Stimulated activated CD4-positive, alpha-beta T cell treated with anti-CD3 and anti-CD28 coated beads, Interleukin-4, amount 100 ng/mL, for 4 hours (primary cell): ENCODE measurements around the gene SLX9.

Source experiments
- DNase-seq, 2 experiments: peaks; one replicate each; pipeline ENCODE4 v3.0.0-alpha.2; 2020

The SLX9 gene, protein sequence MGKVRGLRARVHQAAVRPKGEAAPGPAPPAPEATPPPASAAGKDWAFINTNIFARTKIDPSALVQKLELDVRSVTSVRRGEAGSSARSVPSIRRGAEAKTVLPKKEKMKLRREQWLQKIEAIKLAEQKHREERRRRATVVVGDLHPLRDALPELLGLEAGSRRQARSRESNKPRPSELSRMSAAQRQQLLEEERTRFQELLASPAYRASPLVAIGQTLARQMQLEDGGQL

DNA sequence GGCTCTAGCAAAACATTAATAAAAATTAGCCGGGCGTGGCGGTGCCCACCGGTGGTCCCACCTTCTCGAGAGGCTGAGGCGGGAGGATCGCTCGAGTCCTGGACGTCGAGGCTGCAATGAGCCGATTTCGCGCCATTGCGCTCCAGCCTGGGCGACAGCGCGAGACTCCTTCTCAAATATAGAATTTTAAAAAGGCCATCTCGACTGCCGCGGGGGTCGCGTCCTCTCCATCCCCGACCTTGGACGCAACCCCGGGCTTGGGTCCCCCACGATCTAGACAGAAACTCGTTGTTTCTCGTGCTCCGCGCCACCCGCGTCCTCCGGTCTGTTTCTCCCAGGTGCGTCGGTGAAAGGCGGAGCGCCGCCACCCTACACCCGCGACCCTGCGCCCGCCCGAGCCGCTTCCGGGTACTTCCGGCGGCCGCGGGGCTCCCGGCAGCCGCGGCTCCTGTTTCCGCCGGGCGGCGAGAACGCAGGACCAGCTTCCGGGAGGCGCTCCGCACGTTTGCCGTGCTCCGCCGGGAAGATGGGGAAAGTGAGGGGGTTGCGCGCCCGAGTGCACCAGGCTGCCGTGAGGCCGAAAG, at the start of gene SLX9:
Gene SLX9 (plus strand): TSS at position 498 of the 584 bp plus-strand sequence. CDS start 29 bp downstream, at position 527.
- DNase-seq = peak; percentile 77 to 83

DNA sequence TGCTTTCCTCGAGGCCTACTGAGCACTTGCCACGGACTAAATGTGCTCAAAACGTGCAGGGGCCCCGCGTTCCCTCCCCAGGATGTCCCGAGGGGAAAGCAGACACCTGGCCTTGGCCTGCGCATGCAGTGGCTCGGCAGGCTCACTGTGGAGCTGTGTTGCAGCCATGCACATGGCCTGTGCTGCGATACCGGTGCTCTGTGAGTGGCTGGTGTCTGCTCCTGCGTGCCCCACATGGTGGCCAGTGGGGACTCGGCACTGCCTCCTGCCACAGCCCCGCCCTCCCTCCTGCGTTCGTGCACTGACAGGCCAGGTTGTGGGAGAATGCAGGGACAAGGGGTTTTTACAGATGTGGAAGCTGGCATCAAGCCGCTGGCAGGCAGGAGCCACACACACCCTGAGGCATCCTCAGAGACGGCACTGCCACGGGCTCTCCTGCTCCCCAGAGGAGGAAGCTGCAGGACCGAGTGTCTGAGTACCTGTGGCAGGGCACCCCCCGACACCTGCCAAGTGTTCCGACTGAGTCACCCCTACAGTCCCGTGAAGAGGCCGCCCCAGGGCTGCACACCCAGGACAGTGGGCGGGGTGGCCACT, 49.4 kb upstream of the SLX9 start:
- DNase-seq = no peak

- DNase-seq = no peak
Observed at GRCh38 chr21:44890961-44891541, 48.8 kb upstream of the SLX9 start.

- DNase-seq = no peak
Observed at GRCh38 chr21:44891631-44892031, 48.2 kb upstream of the SLX9 start.

- DNase-seq = no peak
Observed at GRCh38 chr21:44892095-44892494, 47.7 kb upstream of the SLX9 start.

DNA sequence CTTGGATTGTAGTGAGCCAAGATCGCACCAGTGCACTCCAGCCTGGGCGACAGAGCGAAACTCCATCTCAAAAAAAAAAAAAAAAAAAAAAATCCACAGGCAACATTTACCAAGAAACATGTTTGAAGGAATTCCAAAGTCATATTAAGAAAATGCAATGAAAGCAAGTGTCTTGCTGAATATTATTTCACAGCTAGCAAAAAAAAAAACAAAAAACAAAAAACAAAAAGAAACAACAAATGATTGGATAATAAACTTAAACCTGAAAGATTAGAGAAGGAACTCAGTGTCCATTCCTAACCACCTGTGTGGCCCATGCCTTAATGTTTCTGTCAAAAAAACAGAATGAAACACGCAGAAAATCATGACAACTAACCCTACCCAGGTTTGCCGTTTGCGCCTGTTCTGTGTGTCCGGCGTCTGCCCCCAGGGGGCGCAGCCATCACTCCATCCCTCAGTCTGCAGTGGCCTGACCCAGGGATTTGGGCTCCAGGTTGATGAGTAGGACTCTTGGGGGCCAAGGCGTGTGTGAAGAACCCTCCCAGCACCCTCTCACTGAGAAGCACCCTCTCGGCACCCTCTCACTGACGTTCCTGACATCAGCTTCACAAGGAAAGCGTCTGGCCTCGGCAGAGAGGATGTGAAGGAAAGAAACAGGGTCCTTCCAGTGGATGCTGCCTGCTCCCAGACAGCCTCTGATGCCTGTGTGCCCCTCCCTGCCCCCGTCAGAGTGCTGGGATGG, 47.1 kb upstream of the SLX9 start:
- peak; percentile 74 to 76 for DNase-seq

GRCh38 chr21:44893278-44893556, 46.6 kb upstream of the SLX9 start:
- no peak for DNase-seq

DNA sequence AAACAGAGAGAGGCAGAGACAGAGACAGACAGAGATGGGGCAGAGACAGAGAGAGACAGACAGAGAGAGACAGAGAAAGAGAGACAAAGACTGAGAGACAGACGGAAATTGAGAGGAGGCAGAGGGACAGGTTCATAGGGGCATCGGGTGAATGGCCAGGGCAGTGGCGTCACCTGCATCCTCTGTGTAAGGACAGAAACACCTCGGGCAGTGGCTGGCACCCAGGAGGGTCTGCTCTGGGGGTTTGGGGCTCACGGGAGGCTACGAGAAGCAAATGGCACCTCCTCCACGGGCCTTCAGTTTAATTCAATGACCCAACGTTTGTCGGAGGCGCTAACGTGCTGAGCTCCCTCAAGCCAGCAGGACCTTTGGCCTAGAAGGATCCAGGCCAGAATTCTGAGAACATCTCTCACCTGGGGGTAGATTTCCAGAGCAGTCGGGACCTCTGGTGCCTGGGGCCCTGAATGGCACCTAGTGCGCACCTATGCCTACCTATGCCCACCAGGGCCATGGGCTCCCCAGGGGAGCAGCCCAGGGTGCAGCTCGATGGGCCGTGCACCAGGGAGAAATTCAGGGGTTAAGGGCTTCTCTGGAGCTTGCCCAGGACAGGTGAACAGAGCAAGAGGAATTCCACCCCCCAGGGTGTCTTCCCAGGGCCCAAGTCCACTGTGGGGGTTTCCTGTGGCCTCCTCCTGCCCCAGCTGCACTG, 45.7 kb upstream of the SLX9 start:
- no peak for DNase-seq

DNA sequence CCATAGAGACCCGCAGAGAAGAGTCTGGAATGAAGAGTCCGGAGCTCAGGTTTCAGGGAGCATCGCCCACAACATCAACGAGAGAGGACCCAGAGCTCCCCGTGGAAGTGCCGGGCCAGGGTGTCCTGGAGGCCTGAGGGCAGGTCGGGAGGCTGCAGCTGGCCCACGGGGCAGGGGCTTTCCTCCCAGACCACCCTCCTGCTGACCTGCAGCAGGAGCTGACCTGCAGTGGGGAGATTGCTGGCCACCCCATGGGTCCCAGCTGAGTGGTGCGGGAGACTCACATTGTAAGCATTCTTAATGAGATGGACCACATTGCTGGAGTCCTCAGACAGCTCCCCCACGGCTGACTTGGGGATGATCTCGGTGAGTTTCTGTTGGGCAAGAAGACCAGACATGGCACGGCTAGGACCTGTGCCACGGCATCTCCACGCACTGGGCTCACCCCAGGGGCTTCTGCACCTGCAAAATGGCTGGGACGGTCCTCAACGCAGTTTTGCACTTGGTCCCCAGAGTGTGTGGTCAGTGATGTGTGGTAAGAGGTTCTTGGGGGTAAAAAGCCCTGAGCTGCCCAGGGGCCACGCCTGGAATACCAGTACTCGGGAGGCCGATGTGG, 45.0 kb upstream of the SLX9 start:
- no peak for DNase-seq

DNA sequence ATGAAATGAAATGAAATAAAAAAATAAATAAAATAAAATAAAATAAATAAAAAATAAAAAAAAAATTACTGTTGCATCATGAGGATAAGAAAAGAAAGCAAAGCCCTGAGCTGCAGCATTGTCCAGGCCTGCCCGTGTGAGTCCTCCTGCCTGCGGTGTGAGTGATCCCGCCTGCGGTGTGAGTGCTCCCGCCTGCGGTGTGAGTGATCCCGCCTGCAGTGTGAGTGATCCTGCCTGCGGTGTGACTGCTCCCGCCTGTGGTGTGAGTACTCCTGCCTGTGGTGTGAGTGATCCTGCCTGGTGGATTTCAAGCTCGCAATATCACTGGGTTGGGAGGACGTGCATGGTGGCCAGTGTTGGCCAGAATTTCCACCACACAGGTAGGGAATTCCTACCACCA, 44.0 kb upstream of the SLX9 start:
- DNase-seq = no peak

DNA sequence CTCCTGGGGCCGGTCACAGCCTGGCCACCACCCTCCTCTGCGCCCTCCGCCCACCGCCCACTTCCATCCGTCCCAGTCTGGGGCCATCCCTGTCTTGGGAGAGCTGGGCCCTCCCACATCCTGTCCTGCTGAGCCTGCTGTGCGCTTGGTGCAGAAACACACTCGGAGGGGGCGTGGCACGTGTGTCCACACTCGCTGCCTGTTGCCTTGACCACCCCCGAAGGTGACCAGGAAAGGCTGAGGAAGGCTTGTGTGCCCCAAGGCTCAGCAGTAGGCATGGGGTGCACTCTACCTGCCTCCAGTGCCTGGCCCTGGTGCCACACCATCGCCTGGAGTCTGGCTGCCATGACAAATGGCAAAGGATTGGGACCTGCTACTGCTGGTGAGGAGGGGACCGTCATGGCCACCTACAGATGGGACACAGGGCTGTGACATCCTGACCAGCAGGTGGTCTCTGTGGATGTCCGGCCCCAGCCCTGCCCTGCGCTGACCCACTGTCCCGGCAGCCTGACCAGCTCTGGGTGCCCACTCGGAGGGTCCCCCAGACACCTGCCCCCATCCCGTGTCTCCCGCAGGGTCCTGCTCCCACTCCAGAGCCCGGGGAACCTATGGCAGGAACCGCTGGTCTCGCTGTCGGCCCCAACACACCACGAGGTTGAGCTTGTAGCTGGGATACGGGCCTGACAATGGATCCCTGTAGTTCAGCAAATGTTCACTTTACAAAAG, 43.1 kb upstream of the SLX9 start:
- no peak for DNase-seq

- no peak for DNase-seq
Observed at GRCh38 chr21:44897326-44898010, 42.4 kb upstream of the SLX9 start.

DNA sequence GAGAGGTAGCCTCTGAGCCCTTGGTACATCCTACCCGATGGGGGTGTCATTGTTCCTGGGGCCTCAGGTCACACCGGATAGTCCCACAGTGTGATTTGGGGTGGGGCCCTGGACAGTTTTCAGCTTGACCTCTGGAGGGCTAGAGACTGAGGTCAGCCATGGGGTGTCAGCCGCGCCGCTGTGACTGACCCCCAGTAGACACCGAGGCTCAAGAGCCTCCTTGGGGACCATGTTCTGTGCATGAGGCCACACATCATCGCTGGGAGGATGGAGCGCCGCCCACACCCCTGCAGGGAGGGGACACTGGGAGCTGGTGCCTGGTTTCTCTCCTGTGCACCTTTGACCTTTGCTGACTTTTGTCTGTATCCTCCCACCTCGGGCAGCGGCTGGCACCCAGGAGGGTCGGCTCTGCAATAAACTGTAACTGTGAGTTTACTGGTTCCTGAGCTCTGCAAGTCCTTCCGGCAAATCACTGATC, 41.8 kb upstream of the SLX9 start:
- DNase-seq = no peak

GRCh38 chr21:44898851-44899767, 40.7 kb upstream of the SLX9 start:
- no peak for DNase-seq

DNA sequence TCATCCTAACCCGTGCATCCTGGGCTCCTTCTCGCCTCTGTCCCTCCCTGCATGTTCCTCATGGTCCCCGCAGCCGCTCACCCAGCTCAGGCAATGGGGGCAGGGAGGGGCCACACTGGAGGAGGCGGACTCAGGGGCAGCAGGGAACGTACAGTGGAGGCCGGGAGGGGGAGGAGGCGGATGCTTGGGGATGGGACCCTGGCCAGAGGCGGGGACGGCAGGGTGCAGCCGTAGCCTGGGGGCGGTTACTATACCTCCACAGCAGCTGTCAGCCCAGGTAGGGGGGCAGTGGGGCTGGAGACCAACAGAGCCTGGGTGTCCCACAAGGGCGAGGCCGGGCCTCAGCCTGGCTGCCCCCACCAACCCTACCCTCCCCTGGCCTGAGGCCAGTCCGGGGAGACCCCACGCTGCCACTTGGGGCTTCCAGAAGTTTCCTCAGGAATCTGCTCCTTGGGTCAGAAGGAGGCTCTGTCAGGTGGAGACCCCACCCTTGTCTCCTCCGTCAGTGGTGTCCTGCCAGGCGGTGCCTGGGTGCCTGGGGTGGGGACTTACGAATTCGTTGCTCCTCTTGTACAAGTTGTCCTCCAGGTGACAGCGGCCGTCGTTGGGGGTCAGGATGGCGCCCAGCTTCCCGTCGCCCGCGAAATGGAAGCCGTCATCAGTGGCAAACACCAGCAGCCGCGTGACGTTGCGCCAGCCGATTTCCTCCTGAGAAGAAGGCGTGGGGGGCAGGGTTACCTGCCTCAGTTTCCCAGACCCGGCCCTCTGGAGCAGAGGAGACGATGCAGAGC, 39.9 kb upstream of the SLX9 start:
- DNase-seq = no peak

DNA sequence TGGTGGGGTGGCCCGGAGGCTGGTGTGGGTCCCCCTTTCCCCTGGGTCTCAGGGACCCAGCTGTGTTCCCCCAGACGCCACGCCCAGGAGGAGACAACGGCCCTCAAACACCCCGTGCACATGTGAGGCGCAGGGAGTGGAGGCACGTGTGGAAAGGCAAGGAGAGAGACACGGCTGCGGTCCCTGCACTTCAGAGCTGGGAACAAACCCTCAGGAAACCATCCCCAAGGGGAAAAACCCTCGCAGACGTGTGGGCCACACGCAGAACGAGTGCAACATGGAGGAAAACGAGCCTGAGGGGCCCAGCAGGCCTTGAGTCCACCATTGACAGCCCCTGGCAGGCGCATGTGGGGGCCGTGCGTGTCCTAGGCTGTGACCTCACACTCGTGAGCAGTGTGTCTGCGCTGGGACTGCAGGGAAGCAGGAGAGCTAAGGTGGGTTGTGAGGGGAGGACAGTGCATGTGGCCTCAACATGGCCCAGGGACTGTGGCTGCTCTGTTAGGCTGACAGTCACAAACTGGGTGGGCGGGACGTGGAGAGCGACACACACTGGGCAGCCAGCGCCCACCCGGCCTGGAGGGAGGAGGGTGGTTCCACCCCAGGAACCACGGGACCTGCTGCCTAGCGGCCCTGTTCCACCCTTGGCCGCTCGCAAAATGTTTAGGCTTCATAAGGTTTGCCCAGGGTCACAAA, 39.1 kb upstream of the SLX9 start:
- DNase-seq = no peak

GRCh38 chr21:44901391-44902074, 38.3 kb upstream of the SLX9 start:
- no peak for DNase-seq
